GM21367 (cell line): ENCODE data around the gene DIS3L2.
"Not testable (repeated sequence)": the region's sequence is repeated elsewhere in the genome, so short reads cannot be mapped to it uniquely, and the experiment has no call there.

Source experiments
- ATAC-seq: cut with Tn5 transposase; IDR thresholded peaks from one replicate; pipeline ENCODE4 v1.9.1; 2021; ENCODE audit not compliant: unreplicated experiment

The DIS3L2 gene

GRCh38 chr2:232288489-232289030 lies 327.0 kb downstream of the DIS3L2 start:
- no peak for ATAC-seq

DNA sequence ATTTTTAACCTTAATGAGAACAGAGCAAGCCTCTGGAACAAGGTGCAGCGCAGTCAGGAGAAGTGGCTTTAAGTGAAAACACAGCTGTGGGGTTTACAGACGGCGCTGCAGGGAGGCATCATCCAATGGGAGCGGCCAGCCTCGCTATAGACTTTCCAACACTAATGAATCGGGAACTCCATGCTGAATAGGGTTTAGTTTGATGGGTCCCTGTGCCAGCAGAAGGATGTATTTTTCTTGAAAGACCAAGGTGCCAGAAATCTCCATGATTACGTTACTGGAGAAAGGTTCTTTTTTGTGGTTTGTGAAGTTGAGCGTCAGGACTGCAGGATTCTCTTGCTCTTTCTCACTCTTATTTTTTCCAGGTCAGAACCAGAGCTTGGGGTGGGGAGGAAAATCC lies 329.2 kb downstream of the DIS3L2 start:
- ATAC-seq, result no peak

DNA sequence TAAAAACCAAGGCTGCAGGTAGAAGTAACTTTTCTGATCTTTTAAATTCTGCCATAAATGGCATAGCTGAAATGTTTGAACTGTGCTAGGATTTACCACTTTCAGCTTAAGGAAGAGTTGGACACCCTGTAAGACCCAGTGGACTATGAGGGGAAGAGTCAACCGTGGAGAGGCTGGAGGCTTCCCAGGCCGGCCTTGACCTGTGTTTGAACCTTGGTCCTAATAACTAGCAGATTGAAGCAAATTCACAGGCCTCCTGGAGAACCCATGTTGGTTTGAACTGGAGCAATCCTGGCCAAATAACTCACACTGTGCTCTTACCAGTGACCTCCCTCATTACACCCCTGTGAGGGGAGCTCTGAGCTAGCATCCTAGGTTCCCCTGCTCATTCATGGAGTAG lies 329.8 kb downstream of the DIS3L2 start:
- no peak for ATAC-seq

DNA sequence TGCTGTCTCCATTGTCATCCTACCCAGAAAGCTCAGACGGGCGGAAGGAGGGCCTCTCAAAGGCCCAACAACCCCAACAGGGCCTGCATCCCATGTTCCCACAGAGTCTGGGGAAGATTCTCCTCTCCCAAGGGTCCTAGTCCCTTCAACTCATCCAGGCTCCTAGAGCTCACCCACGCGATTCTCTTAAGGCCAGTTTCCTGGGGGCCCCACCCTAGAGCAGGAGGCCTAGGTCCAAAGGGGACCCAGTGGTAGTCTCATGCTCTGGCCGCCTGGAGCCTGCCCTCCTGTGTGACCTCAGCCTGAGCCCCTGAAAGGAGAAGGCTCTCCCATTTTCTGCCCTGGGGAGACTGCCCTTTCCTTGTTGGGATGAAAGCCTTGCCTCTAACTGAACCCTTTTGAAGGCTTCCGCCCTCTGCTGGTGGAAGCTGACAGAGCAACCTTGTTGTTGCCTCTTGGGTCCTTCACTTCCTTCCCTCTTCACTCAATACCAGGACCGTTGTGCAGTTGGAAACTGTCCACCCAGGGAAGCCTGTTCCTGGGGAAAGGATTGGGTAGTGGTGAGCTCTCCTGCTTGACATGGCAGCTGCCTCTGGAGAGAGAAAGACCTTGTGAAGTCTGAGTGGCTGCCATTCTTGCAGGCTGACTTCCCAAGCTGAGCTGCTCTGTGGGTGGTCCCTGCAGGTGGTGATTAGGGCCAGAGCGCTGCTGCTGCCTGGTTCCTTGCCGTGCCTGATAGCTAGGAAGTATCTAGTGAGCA lies 331.1 kb downstream of the DIS3L2 start:
- ATAC-seq, result no peak

GRCh38 chr2:232293191-232293590 lies 331.7 kb downstream of the DIS3L2 start:
- no peak for ATAC-seq

- ATAC-seq, result no peak
These were observed 334.5 kb downstream of the DIS3L2 start for GRCh38 chr2:232295971-232296370.

- no peak for ATAC-seq
These were observed 335.4 kb downstream of the DIS3L2 start for GRCh38 chr2:232296776-232297525.

DNA sequence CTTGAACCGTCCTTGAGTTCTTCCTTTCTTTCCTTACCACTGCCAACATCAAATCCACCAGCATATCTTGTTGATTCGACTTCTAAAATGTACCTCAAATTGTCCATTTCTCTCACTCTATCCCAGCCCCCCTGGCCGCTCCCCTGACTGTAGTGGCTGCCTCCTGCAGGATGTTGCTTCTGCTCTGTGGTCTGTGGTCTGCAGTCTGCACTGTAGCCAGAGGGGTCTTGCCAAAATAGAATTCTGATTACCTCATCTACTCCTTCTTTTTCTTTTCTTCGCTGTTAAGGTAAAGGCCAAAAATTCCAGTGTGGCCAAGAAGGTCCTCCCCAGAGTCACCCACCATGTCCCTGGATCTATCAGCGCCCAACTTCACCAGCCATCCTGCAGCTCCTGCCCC lies 337.6 kb downstream of the DIS3L2 start:
- ATAC-seq, result no peak

DNA sequence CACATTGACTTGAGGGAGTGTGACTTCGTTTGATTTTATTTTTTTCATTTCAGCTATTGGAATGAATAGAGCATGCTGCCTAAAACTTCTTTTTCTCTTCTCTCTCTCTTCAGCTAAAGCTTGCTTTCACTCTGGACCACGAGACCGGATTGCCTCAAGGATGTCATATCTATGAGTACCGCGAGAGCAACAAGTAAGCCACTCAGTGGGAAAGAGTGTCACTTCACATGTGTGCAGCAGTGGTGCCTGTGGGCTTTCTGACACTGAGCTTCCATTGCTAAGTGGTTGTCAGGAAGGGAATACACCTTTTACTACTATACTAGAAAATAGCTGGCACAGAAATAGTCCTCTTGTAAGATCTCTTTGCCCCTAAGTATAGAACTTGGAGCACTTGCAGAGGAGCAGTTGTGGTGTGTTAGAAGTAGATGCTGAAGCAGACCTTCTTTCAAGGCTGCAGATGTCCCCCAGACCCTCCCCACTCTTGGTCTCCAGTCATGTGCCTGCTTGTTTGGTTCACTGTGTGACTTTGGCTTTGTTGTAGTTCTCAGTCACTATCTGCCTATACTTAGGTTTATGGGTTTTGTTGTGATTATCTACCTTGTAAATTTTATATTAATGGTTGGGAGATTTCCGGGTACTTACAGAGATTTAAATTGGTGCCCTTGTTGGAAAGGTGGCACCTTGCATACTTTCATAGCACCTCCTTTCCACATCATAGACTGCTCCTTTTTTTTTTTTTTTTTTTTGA lies 338.6 kb downstream of the DIS3L2 start:
- ATAC-seq, result no peak

GRCh38 chr2:232300894-232301387 lies 339.4 kb downstream of the DIS3L2 start:
- ATAC-seq, result no peak

GRCh38 chr2:232304236-232304635 lies 342.7 kb downstream of the DIS3L2 start:
- ATAC-seq, result no peak

- no peak for ATAC-seq
These were observed 345.3 kb downstream of the DIS3L2 start for GRCh38 chr2:232306741-232307305.

GRCh38 chr2:232307854-232308253 lies 346.3 kb downstream of the DIS3L2 start:
- ATAC-seq, result no peak

GRCh38 chr2:232308986-232309385 lies 347.5 kb downstream of the DIS3L2 start:
- no peak for ATAC-seq

GRCh38 chr2:232309592-232309991 lies 348.1 kb downstream of the DIS3L2 start:
- ATAC-seq, result no peak

- no peak for ATAC-seq
These were observed 348.6 kb downstream of the DIS3L2 start for GRCh38 chr2:232310121-232310520.

GRCh38 chr2:232310696-232311095 lies 349.2 kb downstream of the DIS3L2 start:
- no peak for ATAC-seq

- not testable (repeated sequence) for ATAC-seq
These were observed 352.1 kb downstream of the DIS3L2 start for GRCh38 chr2:232313645-232314044.

DNA sequence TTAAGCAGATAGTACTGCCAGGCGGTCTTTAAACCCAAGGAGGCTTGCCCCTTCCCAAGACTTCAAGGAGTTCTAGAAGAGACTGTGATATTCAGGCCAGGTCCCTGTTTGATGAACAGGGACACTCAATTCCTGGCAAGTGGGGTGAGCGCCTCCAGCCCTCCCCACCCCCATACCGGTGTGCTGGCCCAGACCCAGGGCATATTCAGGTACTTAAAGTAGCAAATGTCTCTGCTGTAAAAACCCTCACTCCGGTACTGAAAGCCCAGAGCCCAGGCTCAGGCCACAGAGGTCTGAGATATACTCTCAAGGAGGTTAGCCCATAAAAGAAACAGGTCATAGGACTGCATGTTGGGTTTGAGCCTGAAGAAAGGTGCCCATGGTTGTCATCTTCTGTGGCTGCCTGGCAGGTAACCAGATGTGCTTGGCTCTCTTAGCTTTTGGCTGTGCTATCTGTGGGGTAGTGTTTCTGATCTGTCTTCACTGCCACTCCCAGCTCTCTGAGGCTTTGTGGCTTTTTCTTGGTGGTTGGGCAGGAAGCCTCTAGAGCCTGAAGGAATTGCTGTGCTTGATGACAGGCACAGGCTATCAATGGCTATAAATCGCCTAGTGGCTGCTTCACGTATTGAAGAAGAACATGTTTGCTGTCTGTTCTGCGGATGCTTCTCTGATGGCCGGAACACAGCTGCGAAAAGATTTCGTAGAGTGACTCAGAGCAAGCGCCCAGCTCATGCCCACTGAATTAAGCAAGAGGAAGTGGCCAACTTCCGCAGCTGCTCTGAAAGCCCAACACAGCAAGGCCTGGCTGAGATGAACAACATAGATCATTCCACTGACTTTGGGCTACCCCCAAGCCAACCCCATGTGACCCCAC lies 353.8 kb downstream of the DIS3L2 start:
- ATAC-seq, result peak; percentile 77

DNA sequence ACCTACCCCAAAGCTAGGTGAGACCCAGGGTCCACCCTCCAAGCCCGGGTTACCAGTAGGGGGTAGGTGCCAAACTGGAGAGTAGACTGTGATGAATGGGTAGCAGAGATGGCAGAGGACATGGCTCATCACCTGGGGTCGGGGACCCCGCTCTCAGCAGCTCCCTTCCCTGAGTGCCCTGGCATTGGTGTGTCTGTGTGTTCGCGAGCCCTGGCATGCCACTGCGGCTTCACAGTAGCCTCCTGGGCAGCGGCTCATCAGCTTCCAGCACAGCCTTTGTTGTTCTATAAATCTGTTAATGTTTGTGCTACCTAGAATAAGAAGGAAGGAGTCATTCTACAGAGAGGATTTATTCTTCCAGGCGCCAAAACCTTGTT lies 354.4 kb downstream of the DIS3L2 start:
- ATAC-seq, result peak; percentile 19
